A549 (cell line): ENCODE measurements around the gene ZBTB4. TPM values are rescaled to one million over a fixed set of nuclear protein-coding genes. Genes with fewer than 3 reads are reported as not detected.

ENCODE experiments used
- ATAC-seq, 2 experiments: fragments of 200-7000 bp in 1 of 2; fragments of >200 bp in 1 of 2; cut with Nextera tagmentation in 1 of 2; cut with Tn5 transposase in 1 of 2; 3 replicates each; pipeline versions ENCODE4 v1.8.0 to v1.9.1; 2018 to 2020; ENCODE audit warnings: mild to moderate bottlenecking in 1 of 2, moderate library complexity in 1 of 2
- CTCF ChIA-PET: fragments of 300-600 bp; sonication (Branson Sonifier 250); formaldehyde crosslinking; extraction: SDS; loops from one replicate; lab custom pipeline; 2021; ENCODE audit warnings: antibody characterized with exemption, inconsistent platforms; lab: Yijun Ruan, JAX
- POLR2A ChIA-PET: fragments of 350-600 bp; formaldehyde crosslinking; extraction: SDS; loops from one replicate; lab custom pipeline; 2021; ENCODE audit warnings: antibody characterized with exemption, inconsistent platforms; lab: Yijun Ruan, JAX
- DNase-seq, 2 experiments: peaks; one replicate each; pipeline versions ENCODE4 v3.0.0 to v3.0.0-alpha.2; 2011 to 2016; ENCODE audit warnings: low read depth in 1 of 2, low spot score in 1 of 2
- FAIRE-seq: peaks from 2 replicates; lab custom pipeline; 2011; peaks lifted over from hg19 to GRCh38; lab: Jason Lieb, UNC
- H3K27ac ChIP-seq, 2 experiments: fragments of >200 bp; sonication (Bioruptor Twin); formaldehyde crosslinking; 3 replicates each; pipeline ENCODE4 v1.5.1; 2016 to 2017
- H3K4me1 ChIP-seq: fragments of >200 bp; sonication (Bioruptor Twin); formaldehyde crosslinking; 3 replicates; pipeline ENCODE4 v1.6.1; 2016
- H3K4me2 ChIP-seq: fragments of >200 bp; sonication (Bioruptor Twin); formaldehyde crosslinking; 3 replicates; pipeline ENCODE4 v1.6.1; 2016
- H3K4me3 ChIP-seq: fragments of >200 bp; sonication (Bioruptor Twin); formaldehyde crosslinking; 3 replicates; pipeline ENCODE4 v1.5.1; 2016
- H3K9me3 ChIP-seq: fragments of >200 bp; sonication (Bioruptor Twin); formaldehyde crosslinking; 3 replicates; pipeline ENCODE4 v1.6.1; 2016
- BHLHE40 ChIP-seq: IDR thresholded peaks from 2 replicates; pipeline ENCODE4 v1.6.1; 2012; ENCODE audit warnings: low read depth, low read length, inconsistent platforms
- CEBPB ChIP-seq, 2 experiments: fragments of >200 bp in 1 of 2; sonication (Bioruptor Twin) in 1 of 2; formaldehyde crosslinking in 1 of 2; IDR thresholded peaks; 2 replicates each; pipeline ENCODE4 v1.6.1; 2012 to 2016
- CHD2 ChIP-seq: fragments of 150-350 bp; IDR thresholded peaks from 2 replicates; pipeline ENCODE4 v1.6.1; 2014; ENCODE audit warnings: low read length; ENCODE audit not compliant: partially characterized antibody
- FOSB ChIP-seq: fragments of 250-450 bp; sonication (Bioruptor Pico); IDR thresholded peaks from 2 replicates; pipeline ENCODE4 v1.5.0; 2020; ENCODE audit warnings: mild to moderate bottlenecking, moderate library complexity
- HDAC2 ChIP-seq: fragments of 200-600 bp; sonication (generic); IDR thresholded peaks from 2 replicates; pipeline ENCODE4 v1.6.1; 2016
- JUNB ChIP-seq: fragments of >200 bp; sonication (Bioruptor Twin); formaldehyde crosslinking; IDR thresholded peaks from 2 replicates; pipeline ENCODE4 v1.6.1; 2016
- MAFK ChIP-seq: fragments of 450-650 bp; IDR thresholded peaks from 2 replicates; pipeline ENCODE4 v1.6.1; 2014; ENCODE audit not compliant: partially characterized antibody
- NFE2L2 ChIP-seq: fragments of 150-350 bp; conservative IDR thresholded peaks from 2 replicates; pipeline ENCODE4 v1.6.1; 2014; ENCODE audit warnings: low read length
- PHF8 ChIP-seq: fragments of 200-600 bp; sonication (generic); IDR thresholded peaks from 2 replicates; pipeline ENCODE4 v1.6.1; 2016; ENCODE audit warnings: low read depth, mild to moderate bottlenecking, antibody characterized with exemption, moderate library complexity, borderline replicate concordance
- POLR2A ChIP-seq: IDR thresholded peaks from 2 replicates; pipeline ENCODE4 v1.6.1; 2012; ENCODE audit warnings: mild to moderate bottlenecking, low read length
- RAD21 ChIP-seq, 2 experiments: fragments of >200 bp in 1 of 2; sonication (Bioruptor Twin) in 1 of 2; formaldehyde crosslinking in 1 of 2; IDR thresholded peaks in 1 of 2; conservative IDR thresholded peaks in 1 of 2; 2 replicates in 1 of 2; 3 replicates in 1 of 2; pipeline ENCODE4 v1.6.1; 2012 to 2018; ENCODE audit warnings: inconsistent platforms in 1 of 2
- RARB ChIP-seq: fragments of 250-450 bp; sonication (Bioruptor Pico); IDR thresholded peaks from 2 replicates; pipeline ENCODE4 v1.8.0; 2021; ENCODE audit warnings: mild to moderate bottlenecking, moderate library complexity
- RCOR1 ChIP-seq: fragments of 150-350 bp; IDR thresholded peaks from 2 replicates; pipeline ENCODE4 v1.6.1; 2014; ENCODE audit warnings: antibody characterized with exemption, low read length, low read depth
- RNF2 ChIP-seq: fragments of 200-600 bp; sonication (generic); IDR thresholded peaks from 2 replicates; pipeline ENCODE4 v1.6.1; 2016; ENCODE audit warnings: low read depth, mild to moderate bottlenecking, antibody characterized with exemption, moderate library complexity, borderline replicate concordance
- SREBF2 ChIP-seq: fragments of 450-650 bp; IDR thresholded peaks from 2 replicates; pipeline ENCODE4 v1.6.1; 2014; ENCODE audit warnings: mild to moderate bottlenecking, moderate library complexity
- TFCP2L1 ChIP-seq: fragments of 250-450 bp; sonication (Bioruptor Pico); IDR thresholded peaks from 2 replicates; pipeline ENCODE4 v1.5.0; 2021; ENCODE audit warnings: mild to moderate bottlenecking
- TP53 ChIP-seq: fragments of 250-450 bp; sonication (Bioruptor Pico); IDR thresholded peaks from 2 replicates; pipeline ENCODE4 v1.5.0; 2021; ENCODE audit warnings: mild to moderate bottlenecking, moderate library complexity
- ZC3H11A ChIP-seq: fragments of 450-650 bp; IDR thresholded peaks from 2 replicates; pipeline ENCODE4 v1.6.1; 2014; ENCODE audit warnings: antibody characterized with exemption, mild to moderate bottlenecking
- WGBS: methylation state at CpG from one replicate; pipeline ENCODE4 v1.1.6; 2017; ENCODE audit errors: missing lambda C conversion rate; 5-methylcytosine and 5-hydroxymethylcytosine counted together
- polyA plus RNA-seq, 4 experiments: library from polyadenylated mRNA; depleted of rRNA in 3 of 4; stranded (reverse); fragments of >200 nt; fragmentation: RNase III in 1 of 4; extraction: RNeasy Plus Mini Kit Qiagen cat#74134 plus additional on column Dnase treatment in 1 of 4; gene quantifications; 2 replicates in 3 of 4; 3 replicates in 1 of 4; pipeline ENCODE4 v1.2.3, GENCODE V29; 2011 to 2017
- TF ChIP-seq, protein P1 (sequence below): fragments of 450-650 bp; IDR thresholded peaks from 2 replicates; pipeline ENCODE4 v1.6.1; 2014; ENCODE audit warnings: antibody characterized with exemption
- TF ChIP-seq, protein P2 (sequence below): fragments of 250-450 bp; sonication (Bioruptor Pico); IDR thresholded peaks from 2 replicates; pipeline ENCODE4 v1.5.0; 2020; ENCODE audit warnings: low read depth, mild to moderate bottlenecking, moderate library complexity
- TF ChIP-seq, protein P3 (sequence below): fragments of 150-350 bp; IDR thresholded peaks from 2 replicates; pipeline ENCODE4 v1.6.1; 2014; ENCODE audit warnings: low read depth, mild to moderate bottlenecking, low read length
- TF ChIP-seq, protein P4 (sequence below): fragments of 200-600 bp; sonication (generic); IDR thresholded peaks from 2 replicates; pipeline ENCODE4 v1.6.1; 2016; ENCODE audit warnings: antibody characterized with exemption, mild to moderate bottlenecking, moderate library complexity
- TF ChIP-seq, protein P5 (sequence below): fragments of >200 bp; sonication (Bioruptor Twin); formaldehyde crosslinking; IDR thresholded peaks from 2 replicates; pipeline ENCODE4 v1.6.1; 2016
- TF ChIP-seq, protein P6 (sequence below): IDR thresholded peaks from 2 replicates; pipeline ENCODE4 v1.6.1; 2012

ZBTB4 gene
- polyA plus RNA-seq, 2 of the 4 experiments (the other 2 are of a cell fraction): 14.4 to 28.2 TPM

DNA sequence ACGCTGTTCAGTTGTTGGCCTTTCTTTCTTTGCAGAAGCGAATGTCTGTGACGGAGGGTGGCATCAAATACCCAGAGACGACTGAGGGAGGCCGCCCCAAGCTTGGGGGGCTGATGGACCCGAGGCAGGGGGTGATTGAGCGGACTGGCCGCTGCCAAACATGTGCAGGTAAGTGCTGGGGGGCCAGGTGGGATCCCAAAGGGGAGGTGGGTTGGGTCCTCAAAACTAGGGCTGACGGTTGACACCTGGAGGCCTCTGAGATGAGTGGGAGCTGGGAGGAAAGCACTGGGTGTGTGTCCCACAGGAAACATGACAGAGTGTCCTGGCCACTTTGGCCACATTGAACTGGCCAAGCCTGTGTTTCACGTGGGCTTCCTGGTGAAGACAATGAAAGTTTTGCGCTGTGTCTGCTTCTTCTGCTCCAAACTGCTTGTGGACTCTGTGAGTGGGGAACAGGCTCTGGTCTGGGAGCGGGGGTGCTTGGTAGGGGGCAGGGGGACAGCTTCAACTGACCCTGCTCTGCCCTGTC is 16.5 kb upstream of the ZBTB4 start (continued):
- TF ChIP-seq, protein P1, sequence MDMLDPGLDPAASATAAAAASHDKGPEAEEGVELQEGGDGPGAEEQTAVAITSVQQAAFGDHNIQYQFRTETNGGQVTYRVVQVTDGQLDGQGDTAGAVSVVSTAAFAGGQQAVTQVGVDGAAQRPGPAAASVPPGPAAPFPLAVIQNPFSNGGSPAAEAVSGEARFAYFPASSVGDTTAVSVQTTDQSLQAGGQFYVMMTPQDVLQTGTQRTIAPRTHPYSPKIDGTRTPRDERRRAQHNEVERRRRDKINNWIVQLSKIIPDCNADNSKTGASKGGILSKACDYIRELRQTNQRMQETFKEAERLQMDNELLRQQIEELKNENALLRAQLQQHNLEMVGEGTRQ: no peak
- TF ChIP-seq ZC3H11A (no peak), NFE2L2 (no peak)
- TF ChIP-seq, protein P2, sequence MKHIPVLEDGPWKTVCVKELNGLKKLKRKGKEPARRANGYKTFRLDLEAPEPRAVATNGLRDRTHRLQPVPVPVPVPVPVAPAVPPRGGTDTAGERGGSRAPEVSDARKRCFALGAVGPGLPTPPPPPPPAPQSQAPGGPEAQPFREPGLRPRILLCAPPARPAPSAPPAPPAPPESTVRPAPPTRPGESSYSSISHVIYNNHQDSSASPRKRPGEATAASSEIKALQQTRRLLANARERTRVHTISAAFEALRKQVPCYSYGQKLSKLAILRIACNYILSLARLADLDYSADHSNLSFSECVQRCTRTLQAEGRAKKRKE (CRISPR knock-in tag): no peak

DNA sequence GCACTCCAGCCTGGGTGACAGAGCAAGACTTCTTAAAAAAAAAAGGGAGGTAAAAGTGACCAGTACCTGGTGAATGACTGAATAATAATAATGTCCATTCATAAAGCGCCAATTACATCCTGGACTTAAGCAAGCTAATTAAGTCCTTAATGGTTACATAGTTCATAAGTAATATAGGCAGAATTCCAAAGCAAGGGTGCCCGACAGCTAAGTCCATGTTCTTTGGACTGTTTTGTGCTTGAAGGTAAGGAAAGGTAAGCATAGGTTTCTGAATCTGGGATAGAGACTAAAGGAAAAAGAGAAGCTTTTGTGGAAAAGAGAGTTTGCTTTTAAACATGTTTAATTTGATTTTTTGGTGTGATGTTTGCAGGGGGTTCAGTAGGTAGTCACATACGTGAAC is 14.5 kb upstream of the ZBTB4 start:
- FAIRE-seq: peak; percentile 68
- Histone ChIP-seq H3K4me2 (no peak overlapping the region), H3K27ac (no peak overlapping the region), H3K4me1 (peaks cover 11% of the 10 kb centered on the region; the same call in 2 of the 3 replicates), H3K9me3 (no peaks in the 10 kb centered on the region), H3K4me3 (no peak overlapping the region)
- 92% methylated on average over 3 of the region's 3 CpGs for WGBS
- TF ChIP-seq CEBPB (IDR thresholded peaks at IDR 0.05) (no peak), BHLHE40 (no peak), PHF8 (no peak), POLR2A (no peak), HDAC2 (no peak), TP53 (CRISPR knock-in tag) (no peak)
- TF ChIP-seq, protein P3, sequence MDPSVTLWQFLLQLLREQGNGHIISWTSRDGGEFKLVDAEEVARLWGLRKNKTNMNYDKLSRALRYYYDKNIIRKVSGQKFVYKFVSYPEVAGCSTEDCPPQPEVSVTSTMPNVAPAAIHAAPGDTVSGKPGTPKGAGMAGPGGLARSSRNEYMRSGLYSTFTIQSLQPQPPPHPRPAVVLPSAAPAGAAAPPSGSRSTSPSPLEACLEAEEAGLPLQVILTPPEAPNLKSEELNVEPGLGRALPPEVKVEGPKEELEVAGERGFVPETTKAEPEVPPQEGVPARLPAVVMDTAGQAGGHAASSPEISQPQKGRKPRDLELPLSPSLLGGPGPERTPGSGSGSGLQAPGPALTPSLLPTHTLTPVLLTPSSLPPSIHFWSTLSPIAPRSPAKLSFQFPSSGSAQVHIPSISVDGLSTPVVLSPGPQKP: no peak
- POLR2A ChIA-PET: interaction anchor here (0.7 kb wide), 1 partner anchor 10 kb away, joined by 3 read pairs; the partner anchor contains the start of gene POLR2A
- CTCF ChIA-PET: interaction anchor here (0.7 to 6.2 kb wide), 5 partner anchors 10 to 67 kb away, joined by 4 to 43 read pairs (median 12); partner anchors contain the start of gene SENP3
- no peak for ATAC-seq
- no peak for DNase-seq

DNA sequence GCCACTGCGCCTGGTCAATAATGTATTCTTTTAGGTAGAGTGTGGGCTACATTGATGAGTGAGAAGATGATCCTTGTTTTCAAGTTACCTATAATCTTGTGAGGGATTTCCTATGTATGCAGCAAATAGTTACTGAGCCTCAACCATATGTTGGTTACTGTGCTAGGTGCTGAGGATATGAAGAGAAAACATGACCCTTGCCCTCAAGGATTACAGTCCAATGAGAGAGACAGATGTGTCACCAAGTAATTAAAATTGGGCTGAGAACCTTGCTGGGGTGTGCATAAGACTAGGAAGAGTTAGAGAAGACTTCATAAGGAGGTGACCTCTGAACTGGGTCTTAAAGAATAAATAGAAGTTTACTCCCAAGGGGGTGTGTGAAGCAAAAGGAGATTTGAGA is 12.2 kb upstream of the ZBTB4 start:
- no peak for DNase-seq
- 100% methylated on average over 1 of the region's 1 CpG for WGBS
- POLR2A ChIA-PET: no interaction called here
- no peak for TF ChIP-seq RAD21 (conservative IDR thresholded peaks at IDR 0.05 in 1 of 2, IDR thresholded peaks at IDR 0.05 in 1 of 2)
- TF ChIP-seq MAFK: no peak
- no peak for TF ChIP-seq CHD2
- no peak for TF ChIP-seq RCOR1
- TF ChIP-seq, protein P3: no peak
- TF ChIP-seq, protein P4, sequence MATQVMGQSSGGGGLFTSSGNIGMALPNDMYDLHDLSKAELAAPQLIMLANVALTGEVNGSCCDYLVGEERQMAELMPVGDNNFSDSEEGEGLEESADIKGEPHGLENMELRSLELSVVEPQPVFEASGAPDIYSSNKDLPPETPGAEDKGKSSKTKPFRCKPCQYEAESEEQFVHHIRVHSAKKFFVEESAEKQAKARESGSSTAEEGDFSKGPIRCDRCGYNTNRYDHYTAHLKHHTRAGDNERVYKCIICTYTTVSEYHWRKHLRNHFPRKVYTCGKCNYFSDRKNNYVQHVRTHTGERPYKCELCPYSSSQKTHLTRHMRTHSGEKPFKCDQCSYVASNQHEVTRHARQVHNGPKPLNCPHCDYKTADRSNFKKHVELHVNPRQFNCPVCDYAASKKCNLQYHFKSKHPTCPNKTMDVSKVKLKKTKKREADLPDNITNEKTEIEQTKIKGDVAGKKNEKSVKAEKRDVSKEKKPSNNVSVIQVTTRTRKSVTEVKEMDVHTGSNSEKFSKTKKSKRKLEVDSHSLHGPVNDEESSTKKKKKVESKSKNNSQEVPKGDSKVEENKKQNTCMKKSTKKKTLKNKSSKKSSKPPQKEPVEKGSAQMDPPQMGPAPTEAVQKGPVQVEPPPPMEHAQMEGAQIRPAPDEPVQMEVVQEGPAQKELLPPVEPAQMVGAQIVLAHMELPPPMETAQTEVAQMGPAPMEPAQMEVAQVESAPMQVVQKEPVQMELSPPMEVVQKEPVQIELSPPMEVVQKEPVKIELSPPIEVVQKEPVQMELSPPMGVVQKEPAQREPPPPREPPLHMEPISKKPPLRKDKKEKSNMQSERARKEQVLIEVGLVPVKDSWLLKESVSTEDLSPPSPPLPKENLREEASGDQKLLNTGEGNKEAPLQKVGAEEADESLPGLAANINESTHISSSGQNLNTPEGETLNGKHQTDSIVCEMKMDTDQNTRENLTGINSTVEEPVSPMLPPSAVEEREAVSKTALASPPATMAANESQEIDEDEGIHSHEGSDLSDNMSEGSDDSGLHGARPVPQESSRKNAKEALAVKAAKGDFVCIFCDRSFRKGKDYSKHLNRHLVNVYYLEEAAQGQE: no peak
- no peak for TF ChIP-seq FOSB (CRISPR knock-in tag)
- TF ChIP-seq, protein P5, sequence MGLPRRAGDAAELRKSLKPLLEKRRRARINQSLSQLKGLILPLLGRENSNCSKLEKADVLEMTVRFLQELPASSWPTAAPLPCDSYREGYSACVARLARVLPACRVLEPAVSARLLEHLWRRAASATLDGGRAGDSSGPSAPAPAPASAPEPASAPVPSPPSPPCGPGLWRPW: no peak
- TF ChIP-seq TFCP2L1: no peak
- TF ChIP-seq JUNB: no peak
- TF ChIP-seq, protein P6, sequence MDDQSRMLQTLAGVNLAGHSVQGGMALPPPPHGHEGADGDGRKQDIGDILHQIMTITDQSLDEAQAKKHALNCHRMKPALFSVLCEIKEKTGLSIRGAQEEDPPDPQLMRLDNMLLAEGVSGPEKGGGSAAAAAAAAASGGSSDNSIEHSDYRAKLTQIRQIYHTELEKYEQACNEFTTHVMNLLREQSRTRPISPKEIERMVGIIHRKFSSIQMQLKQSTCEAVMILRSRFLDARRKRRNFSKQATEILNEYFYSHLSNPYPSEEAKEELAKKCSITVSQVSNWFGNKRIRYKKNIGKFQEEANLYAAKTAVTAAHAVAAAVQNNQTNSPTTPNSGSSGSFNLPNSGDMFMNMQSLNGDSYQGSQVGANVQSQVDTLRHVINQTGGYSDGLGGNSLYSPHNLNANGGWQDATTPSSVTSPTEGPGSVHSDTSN: no peak
- TF ChIP-seq RARB: no peak
- no peak for TF ChIP-seq NFE2L2
- no peak for TF ChIP-seq RNF2
- TF ChIP-seq SREBF2: no peak
- TF ChIP-seq, all 56 proteins: peak for 0
- Histone ChIP-seq H3K27ac (no peak overlapping the region), H3K4me1 (peaks cover 29% of the 10 kb centered on the region; the same call in 2 of the 3 replicates), H3K4me2 (no peak overlapping the region), H3K9me3 (no peaks in the 10 kb centered on the region), H3K4me3 (no peak overlapping the region)
- FAIRE-seq (no peak), ATAC-seq (no peak)
- CTCF ChIA-PET: interaction anchor here (1.0 to 6.2 kb wide), 6 partner anchors 21 to 139 kb away, joined by 3 to 43 read pairs (median 8); partner anchors contain the start of gene SENP3
